Measurements from ENCODE around the gene ARHGAP23.
A peak's percentile ranks its signal among the peaks of the same experiment; 100 is the strongest.
"Not testable (repeated sequence)": the region's sequence is repeated elsewhere in the genome, so short reads cannot be mapped to it uniquely, and the experiment has no call there.

The ARHGAP23 gene

DNA sequence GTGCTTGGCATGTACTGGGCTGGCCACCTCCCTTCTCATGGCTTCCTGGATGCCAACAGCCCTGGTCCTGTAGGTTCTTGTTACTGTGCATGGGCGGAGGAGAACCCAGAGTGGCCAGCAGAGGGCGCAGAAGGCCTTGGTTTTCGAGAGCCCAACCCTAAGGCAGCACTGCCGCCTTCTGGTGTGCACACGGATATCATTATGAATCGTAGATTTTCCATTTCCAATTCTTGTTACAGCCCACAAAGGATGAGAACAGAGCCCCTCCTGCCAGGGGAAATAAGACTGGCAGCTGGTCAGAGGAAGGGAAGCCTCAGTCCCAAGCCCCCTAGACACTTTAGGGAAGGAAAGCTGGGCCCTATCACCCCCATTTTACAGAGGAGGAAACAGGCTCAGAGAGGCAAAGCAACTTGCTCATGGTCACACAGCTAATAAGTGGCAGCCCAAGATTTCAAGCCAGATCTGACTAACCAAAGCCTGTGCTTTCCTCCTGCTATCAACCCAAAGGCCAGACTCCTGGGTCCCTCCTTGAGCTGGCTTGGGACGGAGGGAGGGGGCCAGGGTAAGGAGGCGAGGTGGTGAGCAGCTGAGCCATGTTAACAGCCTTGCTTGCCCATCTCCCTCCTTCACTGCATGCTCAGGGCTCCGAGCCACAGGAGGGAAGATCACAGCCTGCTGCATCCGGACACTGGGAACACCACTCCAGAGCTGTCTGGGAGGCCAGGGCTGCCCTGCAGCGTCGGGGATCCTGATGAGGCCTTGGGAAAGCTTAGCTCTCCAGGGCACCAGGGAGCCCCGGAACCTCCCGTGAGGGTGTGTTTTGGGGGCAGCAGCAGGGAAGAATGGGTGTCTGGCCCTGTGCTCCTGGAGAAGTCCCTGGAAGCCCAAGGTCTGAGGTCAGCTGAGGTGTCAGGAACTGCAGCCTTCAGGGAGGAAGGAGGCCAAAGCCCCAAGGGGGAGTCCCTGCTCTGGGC, 64.1 kb downstream of the ARHGAP23 start:
- DNase-seq: peak; percentile 74 to 91

GRCh38 chr17:38494152-38494551, 65.9 kb downstream of the ARHGAP23 start:
- DNase-seq: not testable (repeated sequence)

DNA sequence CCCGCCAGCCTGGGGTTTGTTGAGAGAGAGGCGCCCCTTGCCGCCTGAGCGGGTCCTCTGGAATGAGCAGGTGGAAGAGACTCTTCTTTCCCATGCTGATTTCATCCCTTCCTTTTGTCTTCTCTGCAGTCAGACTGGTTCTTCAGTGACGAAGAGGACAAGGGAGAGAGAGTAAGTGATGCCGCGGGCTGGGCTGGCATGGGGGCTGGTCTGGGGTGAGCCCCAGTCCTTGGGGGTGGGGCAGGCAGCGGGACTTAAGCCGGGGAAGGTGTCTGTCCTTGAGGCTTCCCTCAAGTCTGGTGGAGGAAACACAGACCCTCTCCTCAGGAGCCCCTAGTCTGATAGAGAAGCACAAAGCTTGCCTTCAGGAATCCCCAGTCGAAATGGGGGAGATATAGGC, 69.4 kb downstream of the ARHGAP23 start:
- DNase-seq: not testable (repeated sequence)

DNA sequence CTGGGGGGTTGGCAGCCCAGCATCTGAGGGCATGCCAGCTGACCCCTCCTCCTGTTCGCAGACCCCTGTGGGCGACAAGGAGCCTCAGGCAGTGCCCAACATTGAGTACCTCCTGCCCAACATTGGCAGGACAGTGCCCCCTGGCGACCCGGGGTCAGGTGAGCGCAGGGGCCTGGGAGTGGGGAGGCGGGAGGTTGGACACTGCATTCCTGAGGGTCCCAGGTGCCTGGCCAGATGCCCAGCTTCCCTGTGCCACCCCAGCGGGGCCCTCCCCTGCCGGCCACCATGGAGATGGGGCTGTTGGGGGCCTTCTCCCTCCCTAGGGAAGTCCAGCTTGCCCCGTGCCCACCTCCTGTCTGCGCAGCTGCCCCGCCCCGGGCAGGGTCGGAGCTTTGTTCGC, 70.1 kb downstream of the ARHGAP23 start:
- no peak for DNase-seq

DNA sequence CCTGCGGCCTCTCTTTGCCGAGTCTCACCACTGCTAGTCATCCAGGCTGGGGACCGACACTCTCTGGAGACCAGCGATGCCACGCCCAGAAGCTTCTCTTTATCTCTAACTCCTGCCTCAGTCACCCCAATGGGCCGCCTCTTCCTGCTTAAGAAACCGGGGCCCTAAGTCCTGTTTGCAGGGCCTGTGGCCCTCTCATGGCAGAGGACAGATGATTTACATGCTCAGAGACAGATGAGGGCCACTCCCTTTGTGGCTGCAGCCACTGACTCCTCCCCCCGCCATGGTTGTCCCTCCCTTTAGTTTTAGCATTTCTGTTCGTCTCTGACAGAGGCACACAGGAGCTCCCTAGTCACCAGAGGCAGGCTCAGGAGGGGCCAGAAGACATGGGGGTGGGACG, 71.0 kb downstream of the ARHGAP23 start:
- not testable (repeated sequence) for DNase-seq

DNA sequence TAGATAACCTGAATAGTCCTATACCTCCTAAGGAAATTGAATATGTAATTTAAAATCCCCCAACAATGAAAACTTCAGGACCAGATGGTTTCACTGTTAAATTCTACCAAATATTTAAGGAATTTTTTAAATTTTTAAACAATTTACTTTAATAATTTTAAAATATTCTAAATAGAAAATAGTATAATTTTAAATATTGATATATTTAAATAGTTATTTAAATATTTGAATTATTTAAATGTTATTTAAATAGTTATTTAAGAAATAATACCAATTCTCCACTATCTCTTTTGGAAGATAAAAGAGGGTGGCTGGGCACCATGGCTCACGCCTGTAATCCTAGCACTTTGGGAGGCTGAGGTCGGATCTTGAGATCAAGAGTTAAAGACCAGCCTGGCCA, 73.5 kb downstream of the ARHGAP23 start:
- DNase-seq: not testable (repeated sequence)

DNA sequence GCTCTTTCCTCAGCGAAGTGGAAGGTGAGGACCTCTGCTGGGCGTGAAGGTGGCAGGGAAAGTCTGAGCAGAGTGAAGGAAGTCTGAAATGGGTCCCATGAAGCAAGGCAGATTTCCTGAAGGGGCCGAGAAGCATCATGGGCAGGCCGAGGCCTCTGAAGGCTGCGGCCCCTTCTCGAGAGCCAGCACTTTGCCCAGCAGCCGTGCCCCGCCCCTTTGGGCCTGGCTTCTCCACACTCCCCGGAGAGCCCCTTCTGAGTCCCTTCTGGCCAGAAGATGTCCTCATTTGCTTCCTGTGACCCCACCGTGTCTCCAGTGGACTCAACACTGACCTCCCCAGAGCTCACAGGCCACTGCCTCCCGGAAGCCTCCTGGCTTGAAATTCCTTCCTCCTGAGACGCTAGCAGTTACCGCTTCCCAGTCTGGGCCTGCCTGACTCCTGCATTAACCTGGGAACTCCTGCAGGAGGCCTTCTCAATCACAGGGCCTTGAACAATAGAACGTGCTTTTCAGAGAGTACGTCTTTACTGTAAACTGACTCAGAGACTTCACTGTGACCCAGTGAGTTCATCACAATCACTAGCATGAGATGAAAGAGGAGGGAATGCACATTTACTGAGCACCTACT, 75.1 kb downstream of the ARHGAP23 start:
- DNase-seq: not testable (repeated sequence)

- DNase-seq: no peak
Measured at GRCh38 chr17:38504216-38504615, 76.0 kb downstream of the ARHGAP23 start.

- no peak for DNase-seq
Measured at GRCh38 chr17:38507436-38507835, 79.2 kb downstream of the ARHGAP23 start.

DNA sequence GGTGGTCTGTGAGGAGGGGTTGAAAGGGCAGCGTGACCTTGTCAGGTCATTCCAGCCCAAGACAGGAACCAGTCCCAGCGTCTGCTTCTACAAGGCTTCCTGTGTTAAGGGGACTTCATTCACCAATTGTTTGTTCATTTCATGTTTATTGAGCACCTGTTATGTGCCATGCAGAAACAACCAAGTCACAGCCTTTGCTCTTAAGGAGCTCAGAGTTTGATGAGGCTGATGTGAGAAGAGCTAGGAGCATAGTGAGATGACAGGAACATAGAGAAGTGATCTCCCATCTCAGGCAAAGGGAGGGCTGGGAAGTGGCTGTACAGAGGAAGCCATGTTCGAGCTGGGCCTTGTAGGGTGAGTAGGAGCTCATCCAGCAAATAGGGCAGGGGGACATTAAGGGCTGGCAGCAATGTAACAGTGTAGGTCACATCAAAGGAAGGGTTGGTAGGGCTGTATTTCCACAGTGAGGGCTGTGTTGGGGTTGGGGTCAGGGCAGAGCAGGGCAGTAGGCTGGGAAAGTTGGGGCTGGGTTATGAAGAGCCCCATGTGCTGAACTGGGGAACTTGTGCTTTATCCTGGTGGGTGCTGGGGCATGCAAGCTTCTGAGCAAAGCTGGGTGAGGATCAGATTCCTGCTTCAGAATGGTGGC, 79.8 kb downstream of the ARHGAP23 start:
- no peak for DNase-seq

- no peak for DNase-seq
Measured at GRCh38 chr17:38508570-38508950, 80.3 kb downstream of the ARHGAP23 start.

- no peak for DNase-seq
Measured at GRCh38 chr17:38508954-38509771, 80.9 kb downstream of the ARHGAP23 start.

- no peak for DNase-seq
Measured at GRCh38 chr17:38509772-38510420, 81.6 kb downstream of the ARHGAP23 start.

DNA sequence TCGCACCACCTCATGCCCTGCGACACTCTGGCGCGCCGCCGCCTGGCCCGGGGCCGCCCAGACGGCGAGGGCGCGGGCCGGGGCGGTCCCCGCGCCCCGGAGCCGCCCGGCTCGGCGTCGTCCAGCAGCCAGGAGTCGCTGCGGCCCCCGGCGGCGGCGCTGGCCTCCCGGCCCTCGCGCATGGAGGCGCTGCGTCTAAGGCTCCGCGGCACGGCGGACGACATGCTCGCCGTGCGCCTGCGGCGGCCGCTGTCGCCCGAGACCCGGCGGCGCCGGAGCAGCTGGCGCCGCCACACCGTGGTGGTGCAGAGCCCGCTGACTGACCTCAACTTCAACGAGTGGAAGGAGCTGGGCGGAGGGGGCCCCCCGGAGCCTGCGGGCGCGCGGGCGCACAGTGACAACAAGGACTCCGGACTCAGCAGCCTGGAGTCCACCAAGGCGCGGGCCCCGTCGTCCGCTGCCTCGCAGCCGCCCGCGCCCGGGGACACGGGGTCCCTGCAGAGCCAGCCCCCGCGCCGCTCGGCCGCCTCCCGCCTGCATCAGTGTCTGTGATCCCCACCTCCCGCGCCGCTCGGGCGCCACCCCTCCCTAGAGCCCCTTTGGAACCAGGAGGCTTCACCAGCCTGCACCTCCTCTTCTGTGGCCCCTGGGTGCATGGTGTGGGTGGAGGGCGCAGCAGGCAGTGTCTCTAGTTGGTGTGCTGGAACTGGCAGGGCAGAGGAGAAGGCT, 82.3 kb downstream of the ARHGAP23 start:
- no peak for DNase-seq

GRCh38 chr17:38511150-38512108, 83.2 kb downstream of the ARHGAP23 start:
- DNase-seq: no peak

DNA sequence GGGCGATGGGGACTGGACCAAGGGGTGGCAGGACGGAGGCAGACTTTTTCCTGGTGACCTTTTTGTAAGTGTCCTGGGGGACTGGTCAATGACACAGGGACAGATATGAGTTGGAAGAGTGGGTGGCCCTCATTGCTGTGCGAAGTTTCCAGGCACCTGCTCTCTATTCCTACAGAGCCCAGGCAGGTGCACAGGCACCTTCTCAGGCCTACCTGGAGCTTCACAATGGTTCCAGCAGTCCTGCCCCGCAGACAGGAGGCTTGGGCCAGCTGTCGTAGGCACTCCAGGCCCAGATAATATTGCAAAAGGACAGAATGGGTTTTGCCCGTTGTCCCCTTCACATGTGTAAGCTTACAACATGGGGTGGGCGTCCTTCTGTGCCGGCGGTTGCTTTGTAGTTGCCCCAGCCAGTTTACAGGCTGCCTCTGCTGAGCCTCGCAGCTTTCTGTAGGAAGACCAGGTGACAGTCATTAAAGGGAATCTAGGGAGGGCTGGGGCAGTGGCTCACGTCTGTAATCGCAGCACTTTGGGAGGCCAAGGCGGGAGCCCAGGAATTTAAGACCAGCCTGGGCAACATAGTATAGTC, 84.3 kb downstream of the ARHGAP23 start:
- no peak for DNase-seq

GRCh38 chr17:38526526-38526925, 98.3 kb downstream of the ARHGAP23 start:
- DNase-seq: not testable (repeated sequence)

- peak; percentile 24 to 61 for DNase-seq
Measured at GRCh38 chr17:38528141-38528540, 99.9 kb downstream of the ARHGAP23 start.

DNA sequence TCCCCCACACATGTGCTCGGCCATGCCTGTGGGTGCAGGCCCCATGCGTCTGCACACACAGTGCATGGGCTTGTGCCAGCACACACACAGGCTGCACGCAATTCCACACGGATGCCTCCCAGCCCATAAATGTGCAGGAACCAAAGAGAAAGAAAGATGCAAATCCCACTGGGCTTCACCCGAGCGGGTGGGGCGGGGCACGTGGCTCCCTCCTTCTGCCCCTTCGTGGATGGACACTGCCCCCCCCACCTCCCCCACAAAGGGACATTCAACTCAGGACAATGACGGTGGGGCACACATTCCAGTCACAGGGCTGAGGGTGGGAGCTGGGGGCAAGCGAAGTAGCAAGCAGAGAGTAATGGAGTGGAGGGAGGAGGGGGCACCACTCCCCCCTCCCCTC, 102.6 kb downstream of the ARHGAP23 start:
- not testable (repeated sequence) for DNase-seq

GRCh38 chr17:38531761-38532160, 103.5 kb downstream of the ARHGAP23 start:
- DNase-seq: not testable (repeated sequence)
